ENCODE results near the gene SEPTIN8. TPM values are rescaled to one million over a fixed set of nuclear protein-coding genes. Genes with fewer than 3 reads are reported as not detected.

Gene SEPTIN8
- polyA plus RNA-seq, 4 donors, result 52.7 to 85.2 (median 83.8) TPM

DNA sequence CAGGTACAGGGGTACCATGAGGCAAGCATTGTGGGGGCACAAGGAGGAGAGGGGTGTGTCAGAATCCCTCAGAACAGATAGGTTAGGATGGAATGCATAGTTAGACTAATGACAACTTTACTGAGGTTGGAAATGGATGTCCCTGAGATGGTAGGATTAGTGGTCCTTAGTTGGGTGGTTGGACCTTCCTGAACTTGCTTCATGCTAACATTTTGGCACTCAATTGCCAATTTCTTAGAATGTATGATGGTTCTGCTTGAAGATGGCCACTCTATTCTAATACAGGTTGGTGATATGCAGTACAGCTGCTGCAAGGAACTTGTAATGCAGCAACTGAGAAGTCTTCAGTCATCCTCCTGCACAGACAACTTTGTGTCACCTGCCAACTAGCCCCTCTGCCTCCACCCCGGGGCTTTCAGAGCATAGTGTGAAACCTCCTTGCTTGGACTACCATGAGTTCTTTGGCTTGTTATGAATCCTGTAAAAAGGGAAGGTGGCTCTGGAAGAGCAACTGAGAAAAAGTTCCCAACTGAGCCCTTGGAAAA, 24.4 kb downstream of the SEPTIN8 start:
- DNase-seq (ENCODE audit: low read depth in 4 of 4, low spot score in 3 of 4), result no peak

DNA sequence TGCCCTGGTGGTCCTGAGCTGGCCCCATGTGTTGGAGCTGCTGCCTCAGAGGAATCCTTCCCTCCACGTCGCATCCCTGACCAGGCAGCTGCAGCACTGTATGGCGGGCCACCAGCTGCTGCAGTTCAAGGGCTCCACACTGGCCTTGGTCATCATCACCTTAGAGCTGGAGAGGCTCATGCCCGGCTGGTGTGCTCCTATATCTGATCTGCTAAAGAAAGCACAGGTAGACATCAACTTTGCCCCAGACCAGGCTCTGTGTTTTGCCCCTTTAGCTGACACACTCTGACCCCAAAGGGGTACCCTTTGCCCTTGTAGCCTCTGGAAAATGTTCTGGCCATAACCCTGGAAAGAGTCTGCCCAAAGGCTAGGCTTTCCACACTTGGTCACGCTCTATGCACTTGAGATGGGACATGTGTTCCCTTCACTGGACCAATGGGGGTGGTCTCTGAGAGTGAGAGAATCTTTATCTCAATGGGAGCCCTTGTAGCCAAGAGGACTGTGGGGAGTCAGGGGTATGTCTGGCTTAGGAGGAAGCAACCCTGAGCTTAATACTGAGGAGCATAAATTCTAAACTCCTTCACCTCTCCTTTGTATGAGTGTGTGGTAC, 25.0 kb downstream of the SEPTIN8 start:
- DNase-seq (ENCODE audit: low read depth in 4 of 4, low spot score in 3 of 4), result no peak

DNA sequence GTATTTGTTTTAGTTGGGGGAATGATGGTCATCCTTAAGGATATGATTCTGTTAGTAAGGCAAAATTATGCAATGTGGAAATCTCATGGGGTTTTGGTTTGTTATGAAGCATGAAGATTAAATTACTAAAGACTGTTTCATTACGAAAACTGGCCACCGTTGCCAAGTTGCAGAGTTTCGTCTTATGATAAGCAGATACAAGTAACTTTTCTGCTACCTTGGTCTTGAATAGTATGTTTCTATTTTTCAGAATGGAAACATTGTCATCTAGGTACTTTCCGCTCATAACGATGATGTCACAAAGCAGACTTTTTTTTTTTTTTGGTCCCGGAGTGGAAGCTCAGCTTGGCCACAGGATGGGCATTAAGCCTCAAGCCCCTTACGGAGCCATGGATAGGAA, 25.6 kb downstream of the SEPTIN8 start:
- no peak for DNase-seq (ENCODE audit: low read depth in 4 of 4, low spot score in 3 of 4)

DNA sequence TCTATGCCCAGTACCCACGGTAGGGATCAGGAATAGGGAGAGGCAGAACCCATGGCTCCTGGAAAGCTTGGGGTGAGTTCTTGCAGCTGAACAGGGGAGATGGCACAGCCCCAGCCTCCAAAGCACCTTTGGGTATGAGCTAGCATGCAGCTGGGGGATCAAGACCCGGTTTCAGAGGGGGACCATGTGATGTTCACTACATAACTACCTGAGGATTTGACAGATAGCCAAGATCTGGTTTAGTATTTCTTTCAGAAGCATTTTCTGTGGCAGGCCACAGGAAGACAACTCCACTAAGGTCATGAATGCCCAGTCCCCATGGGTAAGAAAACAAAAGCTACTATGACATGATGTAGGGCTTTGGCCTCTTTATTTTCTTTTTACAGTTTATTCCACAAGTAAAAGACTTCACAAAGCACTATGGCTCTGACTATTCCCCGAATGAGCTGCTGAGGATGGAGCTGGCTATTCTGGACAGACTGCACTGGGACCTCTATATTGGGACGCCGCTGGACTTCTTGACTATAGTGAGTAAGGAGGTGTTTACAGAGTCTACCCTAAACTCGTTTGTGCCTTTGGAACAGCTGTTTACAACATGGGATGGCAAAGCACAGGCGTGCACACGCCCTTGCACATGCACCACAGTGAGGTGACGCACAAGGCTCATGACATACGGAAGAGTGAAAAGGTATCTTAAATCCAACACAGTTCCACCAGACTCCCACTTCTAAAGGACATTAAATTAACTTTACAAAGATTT, 26.4 kb downstream of the SEPTIN8 start:
- no peak for DNase-seq (ENCODE audit: low read depth in 4 of 4, low spot score in 3 of 4)

DNA sequence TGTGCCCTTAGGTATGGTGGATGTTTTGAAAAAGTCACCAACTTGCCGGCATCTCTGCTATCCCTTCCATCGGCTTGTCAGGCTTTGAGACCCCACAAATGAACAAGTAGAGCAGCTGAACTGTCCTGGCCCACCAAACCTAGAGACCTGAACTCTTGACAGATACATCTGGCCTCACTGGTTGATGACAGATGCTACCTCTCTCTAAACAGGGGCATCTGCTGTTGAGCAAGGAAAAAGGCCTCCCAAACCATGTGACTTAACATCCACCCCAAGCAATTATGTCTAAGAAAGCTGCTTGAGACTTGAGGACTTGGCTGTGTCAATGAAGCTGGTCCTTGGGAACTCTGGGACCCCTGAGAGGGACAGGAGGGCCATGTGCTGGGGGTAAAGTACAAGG, 27.5 kb downstream of the SEPTIN8 start:
- no peak for DNase-seq (ENCODE audit: low read depth in 4 of 4, low spot score in 3 of 4)

DNA sequence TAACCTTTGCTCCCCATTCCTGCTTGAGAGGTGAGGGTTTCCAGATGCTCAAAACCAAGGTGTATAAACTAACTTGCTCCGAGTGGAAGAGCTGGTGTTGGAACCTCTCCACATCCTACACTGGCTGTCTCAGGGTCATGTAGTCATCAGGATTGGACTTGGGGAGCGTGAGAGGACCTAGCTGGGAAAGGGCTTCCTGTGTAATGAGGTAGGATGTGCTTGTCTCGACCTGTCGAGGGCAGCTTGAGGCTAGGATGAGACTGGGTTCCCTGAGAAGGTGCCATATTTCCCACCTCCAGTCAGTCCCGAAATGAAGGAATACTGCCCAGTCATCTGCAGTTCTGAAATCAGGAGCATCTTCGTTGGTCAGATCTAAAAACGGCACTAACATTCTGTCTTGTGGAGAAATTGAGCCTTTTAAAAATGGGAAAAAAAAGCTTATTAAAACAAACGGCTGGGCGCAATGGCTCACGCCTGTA, 28.5 kb downstream of the SEPTIN8 start:
- no peak for DNase-seq (ENCODE audit: low read depth in 4 of 4, low spot score in 3 of 4)

DNA sequence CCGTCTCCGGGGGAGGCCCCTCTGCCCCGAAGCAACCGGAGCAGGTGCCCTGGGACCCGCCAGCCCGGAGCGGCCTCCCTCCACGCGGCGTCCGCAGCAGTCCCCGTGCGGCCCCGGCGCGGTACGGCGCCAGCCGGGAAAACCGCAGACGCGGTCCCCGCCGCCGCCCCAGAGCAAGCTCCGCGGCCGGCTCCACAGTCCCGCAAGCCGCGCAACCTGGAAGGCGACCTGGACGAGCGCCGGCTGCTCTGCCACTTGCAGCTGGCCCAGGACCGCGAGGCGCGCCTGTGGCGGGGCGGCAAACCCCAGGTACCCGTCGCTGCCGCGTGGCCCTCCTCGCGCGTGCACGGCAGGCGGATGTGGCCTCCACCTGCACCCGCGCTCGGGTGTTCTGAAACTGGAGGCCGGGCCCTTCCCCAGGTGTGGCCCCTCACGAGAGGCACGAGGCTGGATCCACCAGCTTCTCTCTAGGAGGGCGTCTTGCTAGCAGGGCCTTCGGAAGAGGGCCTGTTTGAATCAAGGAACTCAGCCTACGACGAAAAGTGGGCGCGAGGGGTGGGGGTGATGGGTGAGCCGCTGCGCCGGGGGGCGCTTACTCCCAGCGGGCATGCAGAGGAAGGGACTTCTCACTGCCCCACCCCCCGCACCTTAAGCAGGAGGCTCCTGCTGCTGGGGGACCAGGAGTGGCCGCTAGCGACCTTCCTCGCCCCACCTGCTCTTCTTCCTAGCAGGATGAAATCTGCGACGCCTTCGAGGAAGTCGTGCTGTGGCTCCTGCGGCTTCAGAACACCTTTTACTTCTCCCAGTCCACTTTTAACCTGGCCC, 29.2 kb downstream of the SEPTIN8 start:
- DNase-seq (ENCODE audit: low read depth in 4 of 4, low spot score in 3 of 4), result no peak

DNA sequence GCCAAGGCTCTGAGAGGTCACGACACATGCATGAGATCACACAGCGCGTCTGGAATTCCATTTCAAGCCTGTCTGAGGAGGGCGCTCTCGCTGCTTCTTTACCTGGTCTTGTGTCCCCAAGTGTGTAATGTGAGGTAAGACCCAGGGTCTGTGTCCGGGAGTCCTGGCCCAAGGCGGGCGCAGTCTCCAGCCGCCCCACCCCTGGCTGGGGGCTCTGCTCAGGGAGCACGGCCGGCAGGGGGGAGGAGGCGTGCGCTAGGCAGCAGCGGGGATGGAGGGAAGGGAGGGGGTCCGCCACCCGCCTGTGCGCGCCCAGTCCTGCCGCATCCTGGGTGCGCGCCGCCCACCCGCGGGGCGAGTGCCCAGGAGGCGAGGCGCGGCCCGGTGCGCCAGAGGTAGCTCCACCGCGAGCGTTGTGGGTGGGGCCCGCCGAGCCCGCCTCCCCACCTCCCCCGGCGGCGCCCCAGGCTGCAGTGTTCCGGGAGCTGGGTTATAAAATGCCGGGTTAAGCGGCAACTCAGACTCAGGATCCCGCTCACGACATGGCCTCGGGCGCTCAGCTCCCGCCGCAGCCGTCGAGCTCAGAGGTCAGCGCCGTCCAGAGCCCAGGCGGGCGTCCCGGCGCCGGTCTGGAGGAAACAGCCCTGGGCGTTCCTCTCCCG, 30.0 kb downstream of the SEPTIN8 start, which contains the start of gene CCNI2:
Gene CCNI2, plus strand, starts transcription at position 473 of the 662 bp plus-strand sequence. Its CDS starts 70 bp downstream, at position 543.
- DNase-seq (ENCODE audit: low read depth in 4 of 4, low spot score in 3 of 4), result no peak

DNA sequence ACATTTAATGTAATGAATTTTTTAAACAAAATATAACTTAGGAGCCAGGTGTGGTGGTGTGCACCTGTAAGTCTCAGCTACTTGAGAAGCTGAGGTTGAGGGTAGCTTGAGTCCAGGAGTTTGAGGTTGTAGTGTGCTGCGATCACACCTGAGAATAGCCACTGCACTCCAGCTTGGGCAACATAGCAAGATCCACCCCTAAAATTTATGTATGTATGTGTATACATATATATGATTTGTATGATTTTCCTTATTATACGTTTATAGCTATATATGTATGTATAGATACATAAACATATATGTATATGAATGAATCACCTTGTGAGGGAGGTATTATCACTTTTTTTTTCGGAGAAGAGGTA, 30.5 kb downstream of the SEPTIN8 start:
- DNase-seq (ENCODE audit: low read depth in 4 of 4, low spot score in 3 of 4), result no peak

DNA sequence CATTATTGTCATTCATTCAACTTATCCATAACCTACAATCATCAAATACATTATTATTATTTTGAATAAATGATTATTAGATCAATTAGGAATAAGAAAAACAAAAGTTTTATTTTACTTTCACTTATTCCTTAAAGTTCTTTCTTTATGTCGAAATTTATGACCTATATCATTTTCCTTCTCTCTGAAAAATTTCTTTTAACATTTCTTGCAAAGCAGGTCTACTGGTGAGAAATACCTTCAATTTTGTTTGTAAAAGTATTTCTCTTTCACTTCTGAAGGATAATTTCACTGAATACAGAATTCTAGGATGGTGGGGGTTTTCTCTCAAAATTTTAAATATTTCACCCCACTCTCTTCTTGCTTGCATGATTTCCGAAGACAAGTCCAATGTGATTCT, 32.4 kb downstream of the SEPTIN8 start:
- DNase-seq (ENCODE audit: low read depth in 4 of 4, low spot score in 3 of 4), result no peak

DNA sequence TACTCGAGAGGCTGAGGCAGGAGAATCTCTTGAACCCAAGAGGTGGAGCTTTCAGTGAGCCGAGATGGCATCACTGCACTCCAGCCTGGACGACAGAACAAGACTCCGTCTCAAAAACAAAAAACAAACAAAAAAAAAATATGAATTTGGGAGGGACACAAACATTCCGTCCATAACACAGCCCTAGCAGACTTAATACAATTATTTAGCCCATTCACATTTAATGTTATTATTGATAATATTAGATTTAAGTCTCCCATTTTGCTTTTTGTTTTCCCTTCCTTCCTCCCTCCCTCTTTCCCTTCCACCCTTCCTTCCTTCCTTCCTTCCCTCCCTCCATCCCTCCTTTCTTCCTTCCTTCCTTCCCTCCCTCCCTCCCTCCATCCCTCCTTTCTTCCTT, 34.4 kb downstream of the SEPTIN8 start:
- no peak for DNase-seq (ENCODE audit: low read depth in 4 of 4, low spot score in 3 of 4)

DNA sequence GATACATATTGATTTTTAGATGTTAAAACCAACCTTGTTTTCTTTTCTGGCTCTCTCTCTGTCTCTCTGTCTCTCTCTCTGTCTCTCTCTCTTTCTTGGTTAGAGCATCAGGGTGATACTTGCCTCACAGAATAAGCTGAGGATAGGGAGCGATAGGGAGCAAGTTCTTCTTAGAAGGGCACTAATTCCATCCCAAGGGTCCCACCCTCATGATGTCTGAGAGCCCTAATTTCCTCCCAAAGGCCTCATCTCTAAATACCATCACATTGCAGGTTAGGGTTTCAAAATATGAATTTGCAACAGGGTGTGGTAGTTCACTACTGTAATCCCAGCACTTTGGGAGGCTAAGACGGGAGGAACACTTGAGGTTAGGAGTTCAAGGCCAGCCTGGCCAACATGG, 34.9 kb downstream of the SEPTIN8 start:
- no peak for DNase-seq (ENCODE audit: low read depth in 4 of 4, low spot score in 3 of 4)

DNA sequence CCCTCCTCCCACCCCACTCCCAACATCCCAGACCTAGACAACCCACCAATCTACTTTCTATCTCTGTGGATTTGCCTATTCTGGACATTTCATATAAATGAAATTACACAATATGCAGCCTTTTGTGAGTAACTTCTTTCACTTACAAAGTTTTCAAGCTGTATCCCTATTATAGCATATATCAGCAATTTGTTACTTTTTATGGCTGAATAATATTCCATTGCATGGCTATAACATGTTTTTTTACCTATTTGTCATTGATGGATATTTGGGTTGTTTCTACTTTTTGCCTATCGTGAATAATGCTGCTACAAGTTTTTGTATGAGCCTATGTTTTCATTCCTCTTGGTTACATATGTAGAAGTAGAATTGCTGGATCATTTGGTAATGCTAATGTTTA, 37.8 kb downstream of the SEPTIN8 start:
- no peak for DNase-seq (ENCODE audit: low read depth in 4 of 4, low spot score in 3 of 4)

DNA sequence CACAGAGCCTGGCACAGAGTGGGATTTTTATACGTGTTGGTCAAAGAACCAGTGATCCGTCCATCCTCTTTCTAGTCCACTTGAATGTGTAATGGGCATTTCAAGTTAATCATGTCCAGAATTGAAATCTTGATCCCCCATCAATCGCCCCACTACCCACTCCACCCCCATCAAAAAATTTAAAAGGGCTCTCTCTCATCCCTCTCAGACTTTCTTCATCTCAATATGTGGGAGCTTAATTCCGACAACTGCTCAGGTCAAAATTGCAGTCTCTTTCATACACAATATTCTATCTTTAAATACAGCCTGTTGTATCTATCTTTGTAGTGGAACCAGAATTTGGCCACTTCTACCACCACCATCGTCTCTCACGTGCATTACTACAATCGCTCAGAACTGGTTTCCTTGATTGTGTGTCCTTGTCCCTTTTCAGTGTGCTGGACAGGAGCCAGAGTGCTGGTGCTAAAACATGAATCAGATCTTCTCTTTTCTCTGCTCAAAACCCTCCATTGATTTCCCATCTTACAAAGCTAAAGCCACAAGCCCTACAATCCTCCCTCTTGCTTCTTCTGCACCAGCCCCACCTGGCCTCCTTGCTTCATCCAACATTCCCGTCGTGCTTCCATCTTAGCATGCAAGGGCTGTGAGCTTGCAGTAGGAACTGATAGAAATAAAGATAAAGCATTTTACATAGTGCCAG, 38.9 kb downstream of the SEPTIN8 start:
- DNase-seq (ENCODE audit: low read depth in 4 of 4, low spot score in 3 of 4), result no peak

DNA sequence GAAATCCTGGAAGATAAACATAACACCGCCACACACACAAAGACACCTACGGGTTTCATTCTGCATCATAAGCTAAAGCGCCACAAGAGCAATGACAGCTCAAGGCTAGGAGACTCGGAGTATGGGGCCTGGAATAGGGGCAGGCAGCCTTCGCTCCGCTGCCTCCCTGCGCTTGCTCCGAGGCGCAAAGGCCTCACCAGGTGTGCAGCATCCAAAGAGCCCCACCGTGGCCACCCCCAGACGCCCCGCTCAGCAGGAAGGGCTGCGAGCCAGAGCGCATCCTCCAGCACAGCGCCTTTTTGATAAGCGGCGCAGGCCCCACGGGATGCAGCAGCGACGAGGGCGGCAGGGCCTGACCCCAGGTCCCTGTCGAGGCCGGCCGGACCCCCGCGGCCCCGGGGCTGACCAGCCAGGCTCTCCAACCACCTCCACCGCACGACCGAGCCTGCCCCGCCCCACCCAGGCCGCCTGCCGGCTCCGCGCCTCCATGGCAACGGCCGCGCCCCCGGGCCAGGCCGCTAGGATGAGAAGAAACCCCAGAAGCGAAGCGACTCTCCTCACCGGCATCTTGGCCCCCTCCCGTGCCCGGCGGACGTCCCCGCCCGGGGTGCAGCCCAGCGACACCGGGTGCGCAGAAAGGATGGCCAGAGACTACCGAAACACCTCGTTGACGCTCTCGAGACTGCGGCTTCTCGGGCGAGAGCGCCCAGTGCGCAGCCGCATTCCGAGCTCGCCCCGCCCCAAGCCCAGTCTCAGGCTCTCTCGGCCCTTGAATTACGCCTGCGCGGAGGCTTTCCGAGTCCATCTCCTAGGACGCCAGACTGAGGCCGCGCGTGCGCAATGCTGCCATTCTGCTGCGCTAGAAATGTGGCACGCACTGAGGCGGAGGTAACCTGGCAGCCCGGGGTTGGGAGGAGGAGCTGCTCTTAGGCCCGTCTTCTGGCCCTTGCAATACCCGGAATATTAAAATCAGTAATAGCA, 39.9 kb downstream of the SEPTIN8 start, which contains the start of gene KIF3A:
Gene KIF3A, minus strand, starts transcription at position 694 of the 981 bp plus-strand sequence. Its CDS starts 127 bp downstream, at position 567.
- DNase-seq (ENCODE audit: low read depth in 4 of 4, low spot score in 3 of 4), result peak; percentile 74 to 84 (median 78)

DNA sequence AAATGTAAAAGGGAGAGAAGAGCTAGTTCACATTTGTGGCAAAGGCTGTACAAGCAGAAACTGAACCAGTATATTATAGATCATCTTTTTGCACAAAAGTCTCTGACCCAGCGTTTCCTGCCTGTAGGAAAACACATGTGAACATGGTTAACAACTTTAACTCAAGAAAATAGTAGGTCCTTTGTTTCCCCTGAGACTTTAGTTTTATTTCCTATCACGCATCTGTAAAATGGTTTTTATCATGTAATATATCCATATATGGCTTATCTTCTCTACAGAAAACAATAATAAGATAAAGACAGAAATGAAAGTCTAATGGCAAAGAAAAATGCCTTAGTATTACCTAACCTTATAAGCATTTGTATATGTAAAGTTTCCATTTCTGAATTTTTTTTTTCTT, 42.4 kb downstream of the SEPTIN8 start:
- no peak for DNase-seq (ENCODE audit: low read depth in 4 of 4, low spot score in 3 of 4)

DNA sequence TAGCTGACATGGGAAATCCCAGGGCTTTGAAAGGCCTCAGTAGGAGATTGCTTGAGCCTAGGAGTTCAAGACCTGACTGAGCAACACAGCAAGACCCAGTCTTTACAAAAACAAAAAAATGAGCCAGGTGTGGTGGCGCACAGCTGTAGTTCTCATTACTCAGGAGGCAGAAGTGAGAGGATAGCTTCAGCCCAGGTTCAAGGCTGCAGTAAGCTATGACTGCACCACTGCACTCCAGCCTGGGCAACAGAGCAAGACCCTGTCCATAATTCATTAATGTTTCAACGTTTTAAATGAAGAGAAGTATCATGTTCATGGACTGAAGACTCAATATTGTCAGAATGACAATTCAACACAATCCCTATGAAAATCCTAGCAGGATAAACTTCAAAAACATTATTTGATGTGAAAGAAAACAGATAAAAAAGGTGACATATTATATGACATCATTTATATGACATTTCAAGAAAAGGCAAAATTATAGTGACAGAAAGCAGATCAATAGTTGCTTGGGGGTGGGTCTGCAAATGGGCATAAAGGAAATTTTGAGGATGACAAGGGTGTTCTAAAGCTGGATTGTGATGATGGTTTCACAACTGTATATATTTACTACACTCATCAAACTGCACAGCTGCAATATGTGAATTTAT, 43.4 kb downstream of the SEPTIN8 start:
- DNase-seq (ENCODE audit: low read depth in 4 of 4, low spot score in 3 of 4), result no peak

DNA sequence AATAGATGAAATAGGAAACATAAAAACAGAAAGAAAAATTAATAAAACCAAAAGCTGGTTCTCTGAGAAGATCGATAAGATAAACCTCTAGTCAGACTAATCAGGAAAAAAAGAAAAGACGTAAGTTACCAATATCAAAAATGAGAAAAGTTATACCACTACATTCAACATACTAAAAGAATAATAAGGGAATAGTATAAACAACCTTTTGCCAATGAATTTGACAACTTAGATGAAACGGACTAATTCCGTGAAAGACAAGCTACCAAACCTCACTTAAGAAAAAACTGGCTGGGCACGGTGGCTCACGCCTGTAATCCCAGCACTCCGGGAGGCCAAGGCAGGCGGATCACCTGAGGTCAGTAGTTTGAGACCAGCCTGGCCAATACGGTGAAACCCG, 47.1 kb downstream of the SEPTIN8 start:
- DNase-seq (ENCODE audit: low read depth in 4 of 4, low spot score in 3 of 4), result no peak

Measured in left renal pelvis (tissue), 4 donors.